ENCODE results near the gene CA5B.
"Not testable (repeated sequence)": the region's sequence is repeated elsewhere in the genome, so short reads cannot be mapped to it uniquely, and the experiment has no call there.

Gene CA5B

GRCh38 chrX:15814771-15815365 lies 76.8 kb downstream of the CA5B start:
- DNase-seq (ENCODE audit: low read depth): no peak

DNA sequence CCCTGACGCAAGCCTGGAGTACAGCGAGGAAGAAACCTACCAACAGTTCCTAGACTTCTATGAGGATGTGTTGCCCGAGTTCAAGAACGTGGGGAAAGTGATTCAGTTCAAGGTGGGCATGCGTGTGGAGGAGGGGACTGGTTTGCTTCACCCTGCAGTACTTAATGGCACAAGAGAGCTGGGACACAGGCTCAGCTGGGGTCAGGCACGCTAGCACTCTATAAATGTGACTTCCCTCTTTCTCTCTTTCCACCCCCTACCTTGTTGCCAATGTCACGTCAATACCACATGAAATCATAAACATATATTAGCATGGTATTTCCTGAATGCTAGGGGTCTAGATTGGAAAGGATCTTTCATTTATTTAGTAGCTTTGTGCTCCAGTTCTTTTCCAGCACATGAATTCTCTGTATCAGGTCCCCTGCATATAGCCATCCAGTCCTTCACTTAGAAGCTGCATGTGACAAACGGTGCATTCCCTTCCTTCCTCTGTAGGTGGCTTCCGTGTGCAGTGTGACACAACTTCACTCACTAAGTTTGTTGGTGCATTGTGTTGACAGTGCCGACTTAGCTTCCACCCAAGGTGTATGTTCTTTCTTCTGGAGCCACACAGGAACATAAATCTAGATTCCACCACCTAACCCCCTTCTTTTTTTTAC lies 77.8 kb downstream of the CA5B start:
- peak; percentile 2 for DNase-seq (ENCODE audit: low read depth)

DNA sequence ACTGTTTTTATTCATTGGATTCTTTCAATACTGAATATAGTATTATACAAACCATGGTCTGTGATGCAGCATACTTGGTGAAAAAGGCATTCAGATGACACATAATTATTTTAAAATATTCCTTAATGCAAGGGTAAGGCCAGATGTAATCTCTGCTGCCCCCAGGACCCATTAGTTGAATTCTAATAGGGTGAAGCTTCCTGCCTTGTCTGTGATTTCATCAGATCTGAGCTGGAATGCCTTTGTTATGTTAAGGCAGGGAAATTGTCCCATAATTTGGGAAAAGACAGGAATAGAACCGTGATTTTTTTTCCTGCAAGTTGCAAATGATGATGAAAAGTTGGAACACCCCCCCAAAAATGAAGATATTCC lies 78.4 kb downstream of the CA5B start:
- DNase-seq (ENCODE audit: low read depth): peak; percentile 3

GRCh38 chrX:15816886-15817285 lies 78.8 kb downstream of the CA5B start:
- peak; percentile 50 for DNase-seq (ENCODE audit: low read depth)

DNA sequence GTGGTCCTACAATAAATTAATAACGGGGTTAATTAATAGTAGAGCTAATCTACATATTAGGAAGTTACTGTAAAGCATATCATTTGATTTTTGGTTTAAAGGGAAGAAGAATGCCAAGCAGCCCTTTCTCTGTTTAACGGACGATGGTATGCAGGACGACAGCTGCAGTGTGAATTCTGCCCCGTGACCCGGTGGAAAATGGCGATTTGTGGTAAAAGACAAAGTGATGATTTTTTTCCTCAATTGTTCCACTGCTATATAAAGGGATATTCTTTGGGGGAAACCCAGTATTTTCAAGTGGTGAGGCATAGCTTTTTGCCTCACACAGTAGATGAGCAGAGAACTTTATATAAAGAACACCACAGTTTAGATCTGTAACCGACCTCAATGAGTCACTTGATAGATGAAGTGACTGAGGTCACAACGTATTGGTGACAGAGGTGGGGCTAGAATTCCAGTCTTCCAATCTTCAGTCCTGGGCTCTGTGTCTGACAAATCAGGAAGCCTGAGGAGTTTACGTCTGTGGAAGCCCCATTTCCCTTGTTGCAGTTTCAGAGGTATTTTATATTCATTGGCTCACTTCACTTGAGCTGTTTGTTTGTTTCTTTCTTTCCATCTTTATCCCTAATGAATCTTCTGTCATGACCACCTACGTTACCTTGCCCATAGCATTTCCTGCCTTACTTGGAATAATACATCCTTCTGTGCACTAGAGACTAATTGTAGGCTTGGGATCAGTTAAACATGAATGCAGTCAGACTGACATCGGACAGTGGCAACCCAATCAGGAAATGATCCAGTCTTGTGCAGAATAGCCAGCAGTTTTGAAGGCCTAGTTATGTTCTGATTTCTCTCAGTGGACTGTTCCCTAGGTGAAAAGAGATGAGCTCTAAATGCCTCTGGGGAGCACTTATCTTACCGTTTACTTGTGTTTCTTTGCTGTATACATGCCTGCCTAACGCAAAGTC lies 82.3 kb downstream of the CA5B start:
- no peak for DNase-seq (ENCODE audit: low read depth)

- no peak for DNase-seq (ENCODE audit: low read depth)
Measured at GRCh38 chrX:15822922-15823321, 84.9 kb downstream of the CA5B start.

DNA sequence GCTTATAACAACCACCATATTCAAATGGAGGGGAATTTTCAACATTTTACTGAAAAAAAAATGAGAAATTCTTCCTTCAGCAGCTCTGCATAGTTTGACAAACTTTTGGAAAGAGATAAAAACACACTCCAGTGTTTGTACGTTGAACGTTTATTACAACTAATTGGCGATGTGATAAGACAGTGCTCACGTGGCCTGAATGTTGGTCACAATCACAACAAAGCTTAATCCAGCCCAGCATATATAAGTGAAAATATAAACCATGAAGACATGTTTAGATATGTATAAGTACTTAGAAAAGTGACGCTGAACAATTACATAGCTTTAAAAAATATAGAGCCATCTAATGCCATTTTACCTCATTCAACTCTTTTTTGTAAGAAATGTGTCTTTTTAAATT lies 87.9 kb downstream of the CA5B start:
- no peak for DNase-seq (ENCODE audit: low read depth)

GRCh38 chrX:15829217-15829616 lies 91.1 kb downstream of the CA5B start:
- no peak for DNase-seq (ENCODE audit: low read depth)

GRCh38 chrX:15831347-15831746 lies 93.3 kb downstream of the CA5B start:
- DNase-seq (ENCODE audit: low read depth): not testable (repeated sequence)

- no peak for DNase-seq (ENCODE audit: low read depth)
Measured at GRCh38 chrX:15834053-15834452, 96.0 kb downstream of the CA5B start.

DNA sequence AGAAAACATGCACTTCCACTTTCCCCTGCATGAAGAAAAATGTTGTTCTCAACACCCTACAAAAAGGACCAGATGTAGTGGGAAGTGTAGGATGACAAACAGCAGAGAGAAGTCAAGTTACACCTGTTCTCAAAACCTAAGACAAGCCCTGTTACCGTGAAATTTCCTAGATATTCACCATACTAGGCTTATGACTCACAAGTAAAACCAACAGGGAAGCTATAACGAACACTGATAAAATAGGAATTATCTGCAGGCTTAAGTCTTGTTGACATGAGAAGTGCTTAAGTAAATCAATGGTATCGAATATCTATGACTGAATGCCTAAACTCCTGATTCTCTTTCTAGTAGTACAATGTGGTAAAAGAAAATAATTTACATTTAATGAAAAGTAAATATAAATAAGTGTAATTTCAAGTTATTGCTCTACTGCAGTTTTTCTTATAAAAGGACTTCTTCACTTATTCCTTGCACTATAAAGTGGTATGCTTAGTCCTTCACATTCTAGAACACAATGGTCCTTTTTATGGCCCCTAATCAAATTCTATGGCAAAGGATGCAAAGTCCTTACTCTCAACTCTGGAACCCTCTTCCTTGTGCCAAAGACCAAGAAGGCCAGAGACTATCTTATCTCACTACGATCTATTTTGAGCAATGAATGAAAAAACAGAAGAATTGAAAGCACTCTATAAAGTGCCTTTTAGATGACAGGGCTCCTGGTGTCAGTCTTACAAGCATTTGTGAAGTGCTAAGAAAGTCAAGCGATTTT lies 96.9 kb downstream of the CA5B start:
- peak; percentile 26 for DNase-seq (ENCODE audit: low read depth)
